HepG2 (cell line): ENCODE results near the gene DIS3L2. TPM values are rescaled to one million over a fixed set of nuclear protein-coding genes. Genes with fewer than 3 reads are reported as not detected.

ENCODE experiments used
- ATAC-seq: fragments of 200-7000 bp; cut with Tn5 transposase; 3 replicates; pipeline ENCODE4 v1.9.1; 2020; ENCODE audit warnings: mild to moderate bottlenecking, moderate library complexity
- BruUV-seq: library from RNA; stranded (reverse); fragments of 400-500 nt; replicated peaks from 2 replicates; lab custom pipeline; 2021; lab: Mats Ljungman, UMichigan
- CTCF ChIA-PET: fragments of 300-600 bp; formaldehyde crosslinking; extraction: SDS; loops from one replicate; lab custom pipeline; 2021; ENCODE audit warnings: low total read pairs, inconsistent platforms, low intra/inter-chr PET ratio; lab: Yijun Ruan, JAX
- POLR2A ChIA-PET: fragments of 350-600 bp; sonication (Branson Sonifier 250); formaldehyde crosslinking; loops from one replicate; lab custom pipeline; 2020; ENCODE audit warnings: antibody characterized with exemption, inconsistent platforms; lab: Yijun Ruan, JAX
- DNase-seq: peaks from one replicate; pipeline ENCODE4 v3.0.0-alpha.2; 2015; ENCODE audit warnings: low spot score
- FAIRE-seq: peaks from 3 replicates; lab custom pipeline; 2011; peaks lifted over from hg19 to GRCh38; lab: Jason Lieb, UNC
- H2AFZ ChIP-seq: one replicate; pipeline ENCODE4 v1.6.1; 2011; ENCODE audit warnings: low read length, inconsistent platforms
- H3K27ac ChIP-seq: fragments of 300-600 bp; 3 replicates; pipeline ENCODE4 v1.8.0; 2011; ENCODE audit warnings: mixed run types, mild to moderate bottlenecking, mixed read lengths, low read length, inconsistent platforms; ENCODE audit not compliant: insufficient read depth; ENCODE audit errors: extremely low read length
- H3K27me3 ChIP-seq, 2 experiments: fragments of 200-600 bp in 1 of 2; 2 replicates in 1 of 2; 3 replicates in 1 of 2; pipeline versions ENCODE4 v1.6.0 to v1.8.0; 2011; ENCODE audit warnings: low read length in 2 of 2, mild to moderate bottlenecking in 2 of 2, moderate library complexity in 2 of 2, inconsistent platforms in 1 of 2; ENCODE audit not compliant: insufficient read depth in 2 of 2, control insufficient read depth in 1 of 2
- H3K36me3 ChIP-seq, 2 experiments: fragments of 200-600 bp in 1 of 2; replicated peaks in 1 of 2; 2 replicates in 1 of 2; 3 replicates in 1 of 2; pipeline versions ENCODE4 v1.5.1 to v1.8.0; 2011; ENCODE audit warnings: low read length in 2 of 2, inconsistent platforms in 1 of 2; ENCODE audit not compliant: insufficient read depth in 2 of 2, control insufficient read depth in 1 of 2
- H3K4me1 ChIP-seq: 2 replicates; pipeline ENCODE4 v1.5.1; 2012; ENCODE audit warnings: low read length, inconsistent platforms; ENCODE audit not compliant: insufficient read depth
- H3K4me2 ChIP-seq: 2 replicates; pipeline ENCODE4 v1.6.0; 2011; ENCODE audit warnings: low read depth, low read length, inconsistent platforms
- H3K4me3 ChIP-seq, 3 experiments: fragments of 200-600 bp in 1 of 3; sonication (generic), shearing (Covaris generic) in 1 of 3; replicated peaks in 1 of 3; 2 replicates each; pipeline ENCODE4 v1.5.1; 2011 to 2016; ENCODE audit warnings: low read length in 3 of 3, inconsistent platforms in 2 of 3, low read depth in 2 of 3, mild to moderate bottlenecking in 2 of 3, control low read depth in 1 of 3, mixed read lengths in 1 of 3; ENCODE audit not compliant: insufficient read depth in 1 of 3
- H3K79me2 ChIP-seq: one replicate; pipeline ENCODE4 v1.6.1; 2011; ENCODE audit warnings: low read length, inconsistent platforms; ENCODE audit not compliant: insufficient read depth
- H3K9ac ChIP-seq: 2 replicates; pipeline ENCODE4 v1.6.0; 2011; ENCODE audit warnings: mild to moderate bottlenecking, low read depth, low read length, inconsistent platforms; ENCODE audit not compliant: insufficient read depth
- H3K9me3 ChIP-seq: 2 replicates; pipeline ENCODE4 v1.5.1; 2012; ENCODE audit warnings: mild to moderate bottlenecking, low read length
- H4K20me1 ChIP-seq: 2 replicates; pipeline ENCODE4 v1.6.0; 2011; ENCODE audit warnings: inconsistent platforms, mild to moderate bottlenecking, low read length, moderate library complexity; ENCODE audit not compliant: insufficient read depth
- CAMTA2 ChIP-seq: sonication (generic); formaldehyde crosslinking; IDR thresholded peaks from 2 replicates; pipeline ENCODE4 v1.4.0; 2020; ENCODE audit warnings: mild to moderate bottlenecking, missing genetic modification reagents, borderline replicate concordance
- CEBPB ChIP-seq: IDR thresholded peaks from 2 replicates; pipeline ENCODE4 v1.6.1; 2011; ENCODE audit warnings: low read depth, low read length, improper control_type of control experiment, borderline replicate concordance
- ELF1 ChIP-seq: sonication (generic); formaldehyde crosslinking; IDR thresholded peaks from 2 replicates; pipeline ENCODE4 v1.4.0; 2020; ENCODE audit warnings: missing genetic modification reagents
- ERF ChIP-seq: IDR thresholded peaks from 2 replicates; pipeline ENCODE4 v1.6.1; 2018; ENCODE audit warnings: missing biosample characterization, missing genetic modification reagents
- HIC2 ChIP-seq: sonication (generic); formaldehyde crosslinking; IDR thresholded peaks from 2 replicates; pipeline ENCODE4 v1.9.0; 2022; ENCODE audit warnings: low read depth, missing genetic modification reagents
- JUND ChIP-seq: sonication (generic); formaldehyde crosslinking; IDR thresholded peaks from 2 replicates; pipeline ENCODE4 v1.8.0; 2022; ENCODE audit warnings: mild to moderate bottlenecking, missing genetic modification reagents
- NFE2 ChIP-seq: sonication (generic); formaldehyde crosslinking; IDR thresholded peaks from 2 replicates; pipeline ENCODE4 v1.4.0; 2020; ENCODE audit warnings: missing genetic modification reagents
- NFYC ChIP-seq: IDR thresholded peaks from 2 replicates; pipeline ENCODE4 v1.6.1; 2016; ENCODE audit warnings: missing genetic modification reagents, missing compliant biosample characterization
- RFX3 ChIP-seq: IDR thresholded peaks from 2 replicates; pipeline ENCODE4 v1.6.1; 2016; ENCODE audit warnings: missing biosample characterization, missing genetic modification reagents
- RORA ChIP-seq: sonication (generic); formaldehyde crosslinking; IDR thresholded peaks from 2 replicates; pipeline ENCODE4 v1.5.0; 2020; ENCODE audit warnings: mild to moderate bottlenecking, missing genetic modification reagents, moderate library complexity
- TCF7 ChIP-seq: sonication (generic); IDR thresholded peaks from 2 replicates; pipeline ENCODE4 v1.6.1; 2016; ENCODE audit warnings: antibody characterized with exemption, low read depth
- ZBTB3 ChIP-seq: sonication (generic); formaldehyde crosslinking; IDR thresholded peaks from 2 replicates; pipeline ENCODE4 v1.4.0; 2020; ENCODE audit warnings: low read depth, mild to moderate bottlenecking, moderate library complexity, missing genetic modification reagents, borderline replicate concordance
- ZNF274 ChIP-seq: sonication (generic); formaldehyde crosslinking; IDR thresholded peaks from 2 replicates; pipeline ENCODE4 v1.5.1; 2020; ENCODE audit warnings: mild to moderate bottlenecking, missing genetic modification reagents
- ZNF3 ChIP-seq: IDR thresholded peaks from 2 replicates; pipeline ENCODE4 v1.7.0; 2017; ENCODE audit warnings: inconsistent platforms
- ZNF367 ChIP-seq: sonication (generic); formaldehyde crosslinking; IDR thresholded peaks from 2 replicates; pipeline ENCODE4 v1.4.0; 2020; ENCODE audit warnings: missing genetic modification reagents, borderline replicate concordance
- ZNF460 ChIP-seq: sonication (generic); formaldehyde crosslinking; IDR thresholded peaks from 2 replicates; pipeline ENCODE4 v1.5.1; 2020; ENCODE audit warnings: missing genetic modification reagents, mild to moderate bottlenecking, borderline replicate concordance
- ZNF678 ChIP-seq: sonication (generic); formaldehyde crosslinking; IDR thresholded peaks from 2 replicates; pipeline ENCODE4 v1.4.0; 2020; ENCODE audit warnings: mild to moderate bottlenecking, missing genetic modification reagents
- ZNF737 ChIP-seq: sonication (generic); formaldehyde crosslinking; IDR thresholded peaks from 2 replicates; pipeline ENCODE4 v1.5.0; 2020; ENCODE audit warnings: missing genetic modification reagents, mild to moderate bottlenecking, borderline replicate concordance
- ZNF878 ChIP-seq: sonication (generic); formaldehyde crosslinking; IDR thresholded peaks from 2 replicates; pipeline ENCODE4 v1.8.1; 2023; ENCODE audit warnings: mild to moderate bottlenecking, missing genetic modification reagents, moderate library complexity
- WGBS: methylation state at CpG from one replicate; pipeline ENCODE4 v1.1.6; 2017; ENCODE audit warnings: low lambda C conversion rate; 5-methylcytosine and 5-hydroxymethylcytosine counted together
- in situ Hi-C: cut with HindIII; loops from 2 replicates; pipeline ENCODE4 v1.10.0; 2017; ENCODE audit warnings: low pct_unique_long_range_greater_than_20kb; ENCODE audit not compliant: extremely low pct_ligation_motif_present
- intact Hi-C: fragments of 100-400 bp; cut with micrococcal nuclease; formaldehyde crosslinking; loops from one replicate; pipeline ENCODE4 v1.10.0; 2022; ENCODE audit not compliant: unreplicated experiment
- polyA plus RNA-seq, 8 experiments: library from polyadenylated mRNA; depleted of rRNA in 3 of 8; stranded (reverse) in 7 of 8; unstranded in 1 of 8; fragments of >200 nt; fragmentation: Illumina TruSeq in 4 of 8; extraction: Trizol in 4 of 8; gene quantifications; 2 replicates each; pipeline versions ENCODE4 v1.2.1 to v1.2.3, GENCODE V29; 2011 to 2016; ENCODE audit warnings: low read depth in 4 of 8, missing spikeins in 1 of 8, mixed read lengths in 1 of 8; ENCODE audit not compliant: insufficient read depth in 1 of 8
- total RNA-seq, 5 experiments: library from RNA; depleted of rRNA; stranded (reverse); fragments of >200 nt; fragmentation: Illumina TruSeq; extraction: Trizol; gene quantifications; 2 replicates each; pipeline ENCODE4 v1.2.3, GENCODE V29; 2016; ENCODE audit warnings: low read depth in 1 of 5

Gene DIS3L2
- total and polyA plus RNA-seq, 2 of the 13 experiments (the other 11 are each of a cell fraction or from before 2014, with no cell fraction given), result 7.0 to 23.9 TPM

GRCh38 chr2:232038251-232038880 is 76.9 kb downstream of the DIS3L2 start:
- in situ Hi-C loops (no loop called here), intact Hi-C loops (no loop called here)
- Histone ChIP-seq H3K27ac (no peak overlapping the region), H3K9ac (no peak overlapping the region), H3K36me3 (peaks cover 3 to 7% of the 10 kb centered on the region in 2 experiments; a peak in 2 of 5 replicates), H3K9me3 (no peaks in the 10 kb centered on the region)
- no peak for ATAC-seq
- POLR2A ChIA-PET, result no interaction called here
- no TSS peak for BruUV-seq
- 100% methylated on average over 1 of the region's 1 CpG for WGBS
- TF ChIP-seq JUND (CRISPR knock-in tag), result no peak
- no peak for TF ChIP-seq ZNF460 (CRISPR knock-in tag)
- TF ChIP-seq, all 625 proteins: peak for 0
- Histone ChIP-seq H3K79me2 (no peaks in the 10 kb centered on the region), H2AFZ (no peak overlapping the region), H3K4me2 (no peak overlapping the region), H4K20me1 (no peaks in the 10 kb centered on the region), H3K4me3 (no peak overlapping the region), H3K27me3 (no peaks in the 10 kb centered on the region), H3K4me1 (peaks cover 7% of the 10 kb centered on the region; the same call in 1 of the 2 replicates)
- DNase-seq (no peak), FAIRE-seq (no peak)
- CTCF ChIA-PET, result no interaction called here

GRCh38 chr2:232038881-232039485 is 77.5 kb downstream of the DIS3L2 start:
- Histone ChIP-seq H4K20me1 (no peaks in the 10 kb centered on the region), H3K4me2 (no peak overlapping the region), H3K27ac (no peak overlapping the region), H2AFZ (no peak overlapping the region), H3K9me3 (no peaks in the 10 kb centered on the region), H3K4me1 (peaks cover 7% of the 10 kb centered on the region; the same call in 1 of the 2 replicates), H3K27me3 (no peaks in the 10 kb centered on the region), H3K36me3 (peaks cover 3 to 7% of the 10 kb centered on the region in 2 experiments; a peak in 2 of 5 replicates), H3K9ac (no peak overlapping the region), H3K4me3 (no peak overlapping the region), H3K79me2 (no peaks in the 10 kb centered on the region)
- WGBS, result 95% methylated on average over 7 of the region's 7 CpGs
- ChIA-PET CTCF (no interaction called here), POLR2A (no interaction called here)
- DNase-seq (no peak), ATAC-seq (no peak), FAIRE-seq (no peak)
- intact Hi-C loops (no loop called here), in situ Hi-C loops (no loop called here)
- BruUV-seq, result no TSS peak
- TF ChIP-seq ELF1 (CRISPR knock-in tag), result no peak
- no peak for TF ChIP-seq ERF (CRISPR knock-in tag)
- TF ChIP-seq ZNF3 (CRISPR knock-in tag), result no peak
- no peak for TF ChIP-seq CAMTA2
- TF ChIP-seq ZNF678 (CRISPR knock-in tag), result no peak
- TF ChIP-seq ZNF274 (CRISPR knock-in tag), result no peak
- TF ChIP-seq ZBTB3, result no peak
- TF ChIP-seq ZNF367 (CRISPR knock-in tag), result no peak
- no peak for TF ChIP-seq CEBPB
- no peak for TF ChIP-seq ZNF737 (CRISPR knock-in tag)
- TF ChIP-seq NFE2 (CRISPR knock-in tag), result no peak
- no peak for TF ChIP-seq TCF7
- no peak for TF ChIP-seq ZNF878
- no peak for TF ChIP-seq RORA (CRISPR knock-in tag)
- TF ChIP-seq HIC2 (CRISPR knock-in tag), result no peak
- no peak for TF ChIP-seq NFYC (CRISPR knock-in tag)
- no peak for TF ChIP-seq RFX3
